HepG2 (cell line): ENCODE data around the gene MGAT5. TPM values are rescaled to one million over a fixed set of nuclear protein-coding genes. Genes with fewer than 3 reads are reported as not detected.

Source experiments
- HMGXB4 ChIP-seq, 2 experiments: sonication (generic) in 1 of 2; formaldehyde crosslinking in 1 of 2; IDR thresholded peaks; 2 replicates each; pipeline versions ENCODE4 v1.4.0 to v1.6.1; 2018 to 2020; ENCODE audit warnings: missing genetic modification reagents in 2 of 2, borderline replicate concordance in 1 of 2, low read depth in 1 of 2, mild to moderate bottlenecking in 1 of 2, missing biosample characterization in 1 of 2
- HOXD1 ChIP-seq: sonication (generic); formaldehyde crosslinking; IDR thresholded peaks from 2 replicates; pipeline ENCODE4 v1.5.0; 2020; ENCODE audit warnings: missing genetic modification reagents
- IKZF1 ChIP-seq: fragments of 450-650 bp; IDR thresholded peaks from 2 replicates; pipeline ENCODE4 v1.7.1; 2016
- PCBP1 ChIP-seq: fragments of 200-400 bp; formaldehyde crosslinking; IDR thresholded peaks from 2 replicates; pipeline ENCODE4 v1.6.1; 2017; ENCODE audit warnings: mild to moderate bottlenecking, low read depth, low read length, borderline replicate concordance
- ZBTB40 ChIP-seq, 2 experiments: fragments of 450-650 bp in 1 of 2; sonication (generic) in 1 of 2; formaldehyde crosslinking in 1 of 2; IDR thresholded peaks; 2 replicates each; pipeline versions ENCODE4 v1.6.1 to v1.8.0; 2016 to 2022; ENCODE audit warnings: antibody characterized with exemption in 1 of 2, mild to moderate bottlenecking in 1 of 2, missing genetic modification reagents in 1 of 2
- ZNF205 ChIP-seq: IDR thresholded peaks from 2 replicates; pipeline ENCODE4 v1.6.1; 2018; ENCODE audit warnings: missing biosample characterization, missing genetic modification reagents
- polyA plus RNA-seq, 8 experiments: library from polyadenylated mRNA; depleted of rRNA in 3 of 8; stranded (reverse) in 7 of 8; unstranded in 1 of 8; fragments of >200 nt; fragmentation: Illumina TruSeq in 4 of 8; extraction: Trizol in 4 of 8; gene quantifications; 2 replicates each; pipeline versions ENCODE4 v1.2.1 to v1.2.3, GENCODE V29; 2011 to 2016; ENCODE audit warnings: low read depth in 4 of 8, missing spikeins in 1 of 8, mixed read lengths in 1 of 8; ENCODE audit not compliant: insufficient read depth in 1 of 8
- total RNA-seq, 5 experiments: library from RNA; depleted of rRNA; stranded (reverse); fragments of >200 nt; fragmentation: Illumina TruSeq; extraction: Trizol; gene quantifications; 2 replicates each; pipeline ENCODE4 v1.2.3, GENCODE V29; 2016; ENCODE audit warnings: low read depth in 1 of 5

The MGAT5 gene
- total and polyA plus RNA-seq, 2 of the 13 experiments (the other 11 are each of a cell fraction or from before 2014, with no cell fraction given) = 33.1 to 60.2 TPM

GRCh38 chr2:134465228-134466105 lies 211.6 kb downstream of the MGAT5 start (continued):
- TF ChIP-seq ZBTB40 (IDR thresholded peaks at IDR 0.05) (no peak), ZBTB40 (CRISPR knock-in tag; IDR thresholded peaks at IDR 0.05) (no peak), HOXD1 (no peak), PCBP1 (no peak), ZNF205 (CRISPR knock-in tag) (no peak), HMGXB4 (CRISPR knock-in tag; IDR thresholded peaks at IDR 0.05; ENCODE audit: borderline replicate concordance in 1 of 2, low read depth in 1 of 2) (no peak), IKZF1 (no peak)
- TF ChIP-seq, all 625 proteins: peak for 0
